ENCODE measurements around the gene CEACAM18.
"Not testable (repeated sequence)": the region's sequence is repeated elsewhere in the genome, so short reads cannot be mapped to it uniquely, and the experiment has no call there.

The CEACAM18 gene

DNA sequence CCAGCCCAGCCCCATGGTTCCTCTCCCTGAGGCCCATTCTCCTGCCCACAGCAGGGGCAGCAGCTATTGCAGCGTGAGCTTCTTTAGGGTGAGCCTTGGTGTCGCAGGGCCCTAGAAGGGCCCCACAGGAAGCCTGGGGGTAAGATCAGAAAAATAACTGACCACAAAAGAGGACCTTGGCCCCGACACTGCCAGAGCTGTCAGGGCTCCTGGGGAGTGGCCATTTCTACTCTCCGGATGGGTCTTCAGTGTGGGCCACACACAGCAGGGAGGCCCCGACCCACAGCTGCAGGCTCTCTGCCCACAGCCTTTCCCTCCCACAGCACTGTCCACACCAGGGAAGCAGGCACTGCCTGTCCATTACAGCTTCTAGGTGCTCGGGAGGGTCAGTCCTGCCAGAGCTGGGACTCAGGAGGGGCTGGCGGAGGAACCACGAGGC lies 16.6 kb upstream of the CEACAM18 start:
- no peak for DNase-seq (ENCODE audit: low spot score)

DNA sequence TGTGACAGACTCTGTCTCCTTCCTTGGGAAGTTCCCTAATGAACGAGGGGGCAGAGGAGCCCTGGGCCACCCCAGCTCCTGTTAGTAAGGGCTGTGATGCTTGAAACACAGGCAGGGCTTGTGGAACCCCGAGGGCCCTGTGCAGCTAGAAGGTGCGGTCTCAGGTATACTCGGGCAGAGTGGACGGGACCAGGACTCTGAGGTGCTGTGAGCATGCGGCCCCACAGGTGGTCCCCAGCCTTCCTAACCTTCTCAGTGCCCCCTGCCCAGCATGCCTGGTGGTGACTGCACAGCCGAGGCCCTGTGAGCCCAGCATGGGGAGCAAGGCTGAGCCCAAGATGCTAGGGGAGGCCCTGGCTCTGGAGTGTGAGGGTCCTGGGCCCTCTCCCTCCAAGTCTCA lies 16.1 kb upstream of the CEACAM18 start:
- no peak for DNase-seq (ENCODE audit: low spot score)

- no peak for DNase-seq (ENCODE audit: low spot score)
Observed at GRCh38 chr19:51462681-51463080, 15.7 kb upstream of the CEACAM18 start.

- not testable (repeated sequence) for DNase-seq (ENCODE audit: low spot score)
Observed at GRCh38 chr19:51463976-51464581, 14.3 kb upstream of the CEACAM18 start.

DNA sequence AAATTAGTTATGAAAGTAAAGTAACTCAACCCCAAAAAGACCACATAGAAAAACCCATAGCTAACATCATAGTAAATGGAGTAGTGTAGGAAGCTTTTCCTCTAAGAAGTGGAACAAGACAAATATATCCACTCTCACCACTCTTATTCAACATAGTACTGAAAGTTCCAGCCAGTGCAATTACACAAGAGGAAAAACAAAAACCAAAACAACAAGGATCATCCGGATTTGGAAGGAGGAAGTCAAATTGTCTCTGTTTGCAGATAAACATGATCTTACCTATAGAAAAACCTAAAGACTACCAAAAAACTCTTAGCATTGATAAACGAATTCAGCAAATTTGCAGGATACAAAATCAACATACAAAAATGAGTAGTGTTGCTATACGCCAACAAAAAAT lies 11.6 kb upstream of the CEACAM18 start:
- DNase-seq (ENCODE audit: low spot score): no peak

- no peak for DNase-seq (ENCODE audit: low spot score)
Observed at GRCh38 chr19:51467864-51468544, 10.3 kb upstream of the CEACAM18 start.

DNA sequence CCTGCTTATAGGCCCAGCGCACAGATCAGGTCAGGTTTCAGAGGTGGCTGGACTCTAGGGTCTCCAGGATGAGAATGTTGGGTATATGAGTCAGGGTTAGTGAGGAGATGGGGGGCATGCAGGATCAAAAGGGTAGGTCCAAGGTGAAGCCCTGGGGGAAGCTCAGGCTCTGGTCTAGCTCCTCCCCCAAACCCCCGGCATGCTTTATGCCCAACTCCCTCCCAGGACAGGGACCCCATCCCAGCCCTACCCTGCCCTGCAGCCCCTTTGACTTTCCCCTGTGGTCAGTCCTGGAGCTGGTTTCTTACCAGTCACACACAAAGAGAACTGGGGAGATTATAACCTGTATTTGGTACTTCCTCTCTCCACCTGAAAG lies 9.8 kb upstream of the CEACAM18 start:
- no peak for DNase-seq (ENCODE audit: low spot score)

- no peak for DNase-seq (ENCODE audit: low spot score)
Observed at GRCh38 chr19:51469162-51469561, 9.2 kb upstream of the CEACAM18 start.

DNA sequence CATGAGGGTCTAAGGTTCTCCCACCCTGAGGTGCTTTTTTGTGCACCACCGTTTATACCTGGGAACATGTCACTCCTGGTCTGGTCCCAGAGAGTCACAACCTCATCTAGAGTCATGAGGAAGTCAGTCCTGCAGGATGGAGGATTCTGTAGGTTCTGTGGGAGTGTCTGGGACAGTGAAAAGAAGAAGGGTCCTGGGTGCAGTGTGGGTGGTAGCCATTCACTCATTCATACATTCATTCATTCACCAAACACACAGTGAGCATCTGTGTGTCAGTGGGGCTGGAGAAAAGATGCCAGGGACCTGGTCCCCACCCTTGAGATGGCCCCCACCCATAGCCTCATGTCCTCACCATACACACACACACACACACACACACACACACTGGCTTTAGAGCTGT lies 8.7 kb upstream of the CEACAM18 start:
- no peak for DNase-seq (ENCODE audit: low spot score)

DNA sequence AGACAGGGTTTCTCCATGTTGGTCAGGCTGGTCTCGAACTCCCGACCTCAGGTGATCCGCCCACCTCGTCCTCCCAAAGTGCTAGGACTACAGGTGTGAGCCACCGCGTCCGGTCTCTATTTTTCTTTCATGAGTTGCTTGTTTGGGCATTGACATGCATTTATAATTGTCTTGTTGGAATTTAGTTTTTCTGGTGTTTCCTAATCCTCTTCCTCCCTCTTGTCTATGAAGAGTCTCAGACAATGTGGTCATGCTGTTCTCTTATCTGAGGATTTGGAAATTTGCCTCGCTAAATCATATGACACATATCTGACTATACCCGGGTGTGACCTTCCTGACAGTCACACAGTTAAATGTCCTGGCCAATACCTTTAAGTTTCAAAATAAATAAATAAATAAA lies 7.4 kb upstream of the CEACAM18 start:
- DNase-seq (ENCODE audit: low spot score): no peak

GRCh38 chr19:51471527-51471926 lies 6.8 kb upstream of the CEACAM18 start:
- DNase-seq (ENCODE audit: low spot score): no peak

DNA sequence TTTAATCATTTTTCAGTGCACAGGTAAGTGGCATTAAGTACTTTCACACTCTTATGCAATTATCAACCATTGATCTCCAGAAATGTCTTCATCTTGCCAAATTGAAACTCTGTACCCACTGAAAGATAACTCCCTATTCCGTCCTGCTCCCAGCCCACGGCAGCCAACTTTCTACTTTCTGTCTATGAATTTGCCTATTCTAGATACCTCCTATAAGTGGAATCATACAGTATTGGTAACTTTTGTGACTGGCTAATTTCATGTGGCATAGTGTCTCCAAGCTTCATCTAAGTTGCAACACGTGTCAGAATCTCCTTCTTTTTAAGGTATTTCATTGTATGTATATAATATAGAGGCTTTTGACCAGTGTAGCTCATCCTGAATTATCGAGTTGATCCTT lies 5.7 kb upstream of the CEACAM18 start:
- no peak for DNase-seq (ENCODE audit: low spot score)

- DNase-seq (ENCODE audit: low spot score): peak; percentile 72
Observed at GRCh38 chr19:51473009-51473707, 5.2 kb upstream of the CEACAM18 start.

DNA sequence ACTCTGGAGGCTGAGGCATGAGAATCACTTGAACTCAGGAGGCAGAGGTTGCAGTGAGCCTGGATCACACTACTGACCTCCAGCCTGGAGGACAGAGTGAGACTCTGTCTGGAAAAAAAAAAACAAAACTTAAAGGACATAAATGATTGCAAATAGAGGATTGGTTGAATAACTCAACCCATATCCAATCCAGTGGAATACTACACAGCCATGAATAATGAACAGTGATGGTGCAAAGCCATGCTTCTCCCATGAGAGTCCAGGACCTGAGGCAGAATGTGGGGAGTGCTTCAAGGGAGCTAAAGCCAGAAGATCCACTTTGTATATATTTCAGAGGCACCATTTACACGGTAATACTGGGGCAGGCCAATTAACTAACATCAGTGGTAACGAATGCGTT lies 2.2 kb upstream of the CEACAM18 start:
- DNase-seq (ENCODE audit: low spot score): no peak

DNA sequence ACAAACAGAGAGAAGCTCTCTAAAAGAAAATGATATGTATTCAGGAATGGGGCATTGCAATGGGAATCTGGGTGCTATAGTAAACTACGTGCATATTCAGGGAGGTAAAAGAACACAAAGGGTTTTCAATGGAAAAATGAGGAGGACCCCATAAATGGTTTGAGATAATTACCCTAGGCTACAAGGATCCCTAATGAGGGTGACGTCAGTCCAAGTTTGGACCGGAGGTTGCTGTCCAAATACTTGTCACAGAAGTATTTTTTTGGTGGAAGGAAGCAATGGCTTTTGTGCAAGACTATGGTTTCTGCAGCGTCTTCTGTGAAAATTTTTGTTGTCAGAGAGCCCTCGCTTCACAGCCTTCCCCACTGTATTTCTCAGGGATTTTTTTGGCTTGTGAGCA lies 995 bp upstream of the CEACAM18 start:
- no peak for DNase-seq (ENCODE audit: low spot score)

GRCh38 chr19:51479531-51480331 lies 1.4 kb downstream of the CEACAM18 start:
- no peak for DNase-seq (ENCODE audit: low spot score)

- DNase-seq (ENCODE audit: low spot score): no peak
Observed at GRCh38 chr19:51480590-51480989, 2.3 kb downstream of the CEACAM18 start.

DNA sequence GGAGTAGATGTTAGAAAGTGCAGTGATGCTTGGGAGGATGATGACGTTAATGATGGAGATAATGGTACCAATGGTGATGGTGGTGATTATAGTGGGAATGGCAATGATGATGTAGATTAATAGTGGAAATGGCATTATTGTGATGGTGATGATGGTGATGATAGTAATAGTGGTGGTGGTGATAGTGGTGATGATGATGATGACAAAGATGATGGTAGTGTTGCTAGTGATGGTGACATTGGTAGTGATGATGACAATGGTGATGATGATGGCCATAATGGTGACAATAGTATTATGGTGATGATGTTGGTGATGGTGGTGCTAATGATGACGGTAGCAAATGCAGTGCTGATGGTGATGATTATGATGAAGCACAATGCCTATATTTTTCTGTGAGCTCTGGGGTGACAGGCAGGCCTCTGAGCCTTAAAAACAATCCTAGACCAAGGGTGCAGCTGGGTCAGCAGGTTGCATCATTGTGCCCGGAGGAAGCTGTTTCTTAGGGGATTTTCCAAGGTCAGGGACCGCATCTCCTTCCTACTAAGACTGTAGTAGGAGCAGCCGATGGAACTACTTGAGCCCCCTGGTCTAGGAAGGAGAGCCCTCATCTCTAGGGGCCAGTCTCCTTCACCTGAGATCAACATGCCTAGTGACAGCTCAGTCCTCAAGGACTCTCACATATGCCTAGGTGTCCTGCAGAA lies 7.8 kb downstream of the CEACAM18 start:
- DNase-seq (ENCODE audit: low spot score): no peak

DNA sequence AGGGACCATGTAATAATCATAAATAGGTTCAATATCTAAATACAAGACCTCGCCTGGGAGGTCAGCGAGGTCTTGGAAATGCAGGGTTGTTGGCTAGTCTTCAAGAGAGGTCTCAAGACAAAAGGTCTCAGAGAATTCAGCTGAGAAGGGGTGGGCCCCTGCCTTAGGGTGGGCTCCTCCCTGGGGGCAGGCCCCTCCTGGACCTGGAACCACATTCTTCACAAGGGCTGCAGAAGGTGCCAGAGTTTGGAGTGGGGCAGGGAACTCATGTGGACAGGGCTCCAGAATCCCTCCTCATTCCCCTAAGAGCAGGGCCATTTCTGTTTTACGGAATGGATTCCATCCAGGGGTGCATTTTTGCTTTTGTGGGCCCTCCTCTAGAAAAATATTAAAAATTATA lies 10.2 kb downstream of the CEACAM18 start:
- no peak for DNase-seq (ENCODE audit: low spot score)

- DNase-seq (ENCODE audit: low spot score): no peak
Observed at GRCh38 chr19:51489113-51489512, 10.8 kb downstream of the CEACAM18 start.

DNA sequence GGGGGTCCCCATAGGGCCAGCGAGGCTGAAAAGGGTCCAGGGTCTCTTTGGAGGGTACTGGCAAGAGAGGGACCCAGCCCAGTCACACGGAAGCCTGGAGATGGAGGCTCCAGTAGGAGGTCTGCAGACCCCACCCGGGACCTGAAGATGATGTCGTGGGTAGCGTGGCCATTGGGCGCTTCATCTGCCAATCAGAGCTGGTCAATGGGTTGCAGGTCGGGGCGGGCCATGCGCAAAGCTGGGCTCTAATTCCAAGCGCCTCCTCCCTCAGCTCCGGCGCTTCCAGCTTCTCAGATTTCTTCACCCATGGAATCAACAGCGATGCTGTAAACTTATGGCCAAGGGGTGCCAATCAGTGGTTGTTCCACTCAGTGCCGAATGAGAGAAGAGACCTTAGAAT lies 12.3 kb downstream of the CEACAM18 start:
- DNase-seq (ENCODE audit: low spot score): no peak

DNA sequence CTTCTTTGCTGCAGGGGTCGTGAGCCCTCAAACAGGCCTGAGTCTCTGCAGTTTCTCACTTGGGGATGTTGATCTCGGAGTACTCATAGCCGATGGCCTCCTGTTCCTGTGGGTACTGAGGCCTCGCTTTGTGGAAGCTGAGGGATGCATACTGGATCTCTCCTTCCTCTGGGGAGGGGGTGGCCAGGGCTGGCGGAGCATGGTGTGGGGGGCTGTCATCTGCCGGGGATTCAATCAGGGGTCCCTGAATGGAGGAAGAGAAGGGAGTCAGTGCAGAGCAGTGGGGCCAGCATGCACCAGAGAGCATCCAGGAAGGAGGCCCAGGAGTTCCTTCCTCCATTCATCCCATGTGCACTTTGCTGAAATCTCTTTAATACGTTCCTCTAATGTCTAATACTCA lies 13.2 kb downstream of the CEACAM18 start:
- no peak for DNase-seq (ENCODE audit: low spot score)

Measured in CD4-positive, alpha-beta T cell treated with Interleukin-15 for 4 hours (primary cell).